Loucy (cell line): ENCODE measurements around the gene PHTF2.

Source experiments
- EZH2phosphoT487 ChIP-seq: fragments of 200-600 bp; IDR thresholded peaks from 2 replicates; pipeline ENCODE4 v1.6.1; 2018; ENCODE audit warnings: antibody characterized with exemption, mild to moderate bottlenecking, moderate library complexity, borderline replicate concordance
- TF ChIP-seq, protein P1 (sequence below): fragments of 200-600 bp; sonication (generic); conservative IDR thresholded peaks from 2 replicates; pipeline ENCODE4 v1.5.1; 2014; ENCODE audit warnings: mild to moderate bottlenecking, antibody characterized with exemption, low read length

DNA sequence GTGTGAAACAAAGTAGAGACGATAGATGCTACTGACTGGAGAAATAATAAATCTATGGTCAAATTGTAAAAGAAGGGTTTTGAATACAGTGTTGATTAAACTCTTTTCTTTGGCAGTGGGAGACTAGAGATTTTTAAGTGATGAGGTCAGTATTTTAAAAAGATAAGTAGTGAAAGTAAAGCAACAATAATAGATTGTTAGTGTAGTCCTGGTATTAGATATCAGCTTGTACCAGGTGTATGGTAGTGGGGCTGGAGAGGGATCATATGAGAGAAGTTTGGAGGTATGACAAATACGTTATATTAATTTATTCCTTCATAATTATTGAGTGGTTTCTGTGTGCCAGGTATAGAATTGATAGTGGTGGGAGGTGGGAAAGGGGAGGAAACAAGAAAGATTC, 25.2 kb downstream of the PHTF2 start:
- TF ChIP-seq, protein P1, sequence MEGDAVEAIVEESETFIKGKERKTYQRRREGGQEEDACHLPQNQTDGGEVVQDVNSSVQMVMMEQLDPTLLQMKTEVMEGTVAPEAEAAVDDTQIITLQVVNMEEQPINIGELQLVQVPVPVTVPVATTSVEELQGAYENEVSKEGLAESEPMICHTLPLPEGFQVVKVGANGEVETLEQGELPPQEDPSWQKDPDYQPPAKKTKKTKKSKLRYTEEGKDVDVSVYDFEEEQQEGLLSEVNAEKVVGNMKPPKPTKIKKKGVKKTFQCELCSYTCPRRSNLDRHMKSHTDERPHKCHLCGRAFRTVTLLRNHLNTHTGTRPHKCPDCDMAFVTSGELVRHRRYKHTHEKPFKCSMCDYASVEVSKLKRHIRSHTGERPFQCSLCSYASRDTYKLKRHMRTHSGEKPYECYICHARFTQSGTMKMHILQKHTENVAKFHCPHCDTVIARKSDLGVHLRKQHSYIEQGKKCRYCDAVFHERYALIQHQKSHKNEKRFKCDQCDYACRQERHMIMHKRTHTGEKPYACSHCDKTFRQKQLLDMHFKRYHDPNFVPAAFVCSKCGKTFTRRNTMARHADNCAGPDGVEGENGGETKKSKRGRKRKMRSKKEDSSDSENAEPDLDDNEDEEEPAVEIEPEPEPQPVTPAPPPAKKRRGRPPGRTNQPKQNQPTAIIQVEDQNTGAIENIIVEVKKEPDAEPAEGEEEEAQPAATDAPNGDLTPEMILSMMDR = no peak
- TF ChIP-seq EZH2phosphoT487 = no peak
